ENCODE results near the gene CNTF.

CNTF gene

GRCh38 chr11:58606930-58607714, 15.3 kb upstream of the CNTF start:
- DNase-seq (ENCODE audit: low read depth): no peak

GRCh38 chr11:58608331-58608730, 14.1 kb upstream of the CNTF start:
- no peak for DNase-seq (ENCODE audit: low read depth)

DNA sequence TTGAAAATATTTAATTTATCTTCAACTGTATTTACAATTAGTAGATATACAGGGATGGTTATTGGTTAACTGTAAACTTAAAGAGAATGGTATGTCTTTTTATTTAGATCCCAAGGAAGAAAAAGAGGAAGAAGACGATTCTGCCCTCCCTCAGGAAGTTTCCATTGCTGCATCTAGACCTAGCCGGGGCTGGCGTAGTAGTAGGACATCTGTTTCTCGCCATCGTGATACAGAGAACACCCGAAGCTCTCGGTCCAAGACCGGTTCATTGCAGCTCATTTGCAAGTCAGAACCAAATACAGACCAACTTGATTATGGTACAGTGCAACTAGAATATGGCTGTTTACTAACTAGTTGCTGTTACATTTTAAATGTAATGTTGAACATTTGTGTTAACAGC, 12.7 kb upstream of the CNTF start:
- DNase-seq (ENCODE audit: low read depth): no peak

DNA sequence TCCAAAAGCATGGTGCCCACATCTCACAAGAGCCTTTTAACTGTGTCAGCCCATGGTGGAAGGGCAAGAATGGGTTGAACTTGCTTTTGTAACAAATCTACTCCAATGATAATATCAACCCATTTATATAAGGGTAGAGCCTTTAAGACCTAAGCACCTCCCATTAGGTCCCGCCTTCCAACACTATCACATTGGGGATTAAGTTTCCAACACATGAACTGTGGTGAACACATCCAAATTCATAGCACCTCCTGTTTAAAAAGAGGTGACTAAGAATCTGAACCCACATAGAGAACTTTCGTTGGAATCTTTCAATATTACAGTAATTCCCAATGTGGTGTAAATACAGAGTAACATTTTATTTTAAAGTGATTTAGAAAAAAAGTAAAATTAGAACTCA, 9.2 kb upstream of the CNTF start:
- no peak for DNase-seq (ENCODE audit: low read depth)

GRCh38 chr11:58615559-58615958, 6.9 kb upstream of the CNTF start:
- no peak for DNase-seq (ENCODE audit: low read depth)

DNA sequence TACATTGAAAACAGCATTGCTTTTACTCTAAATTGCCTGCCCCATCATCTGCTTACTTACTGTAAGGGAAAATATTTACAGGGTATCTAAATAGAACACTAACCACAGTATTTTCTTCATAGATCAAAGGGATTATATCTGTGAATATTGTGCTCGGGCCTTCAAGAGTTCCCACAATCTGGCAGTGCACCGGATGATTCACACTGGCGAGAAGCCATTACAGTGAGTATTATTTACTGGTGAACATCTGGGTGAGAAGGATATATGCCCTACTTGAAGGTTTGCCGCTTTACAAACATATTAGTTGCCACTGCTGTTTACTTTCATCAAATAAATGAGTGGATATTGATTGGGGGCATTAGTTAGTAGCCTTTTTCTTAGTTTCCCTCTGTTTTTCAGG, 5.9 kb upstream of the CNTF start:
- peak; percentile 97 for DNase-seq (ENCODE audit: low read depth)

- no peak for DNase-seq (ENCODE audit: low read depth)
Observed at GRCh38 chr11:58617976-58618557, 4.4 kb upstream of the CNTF start.

GRCh38 chr11:58621586-58622262, 741 bp upstream of the CNTF start:
- no peak for DNase-seq (ENCODE audit: low read depth)

DNA sequence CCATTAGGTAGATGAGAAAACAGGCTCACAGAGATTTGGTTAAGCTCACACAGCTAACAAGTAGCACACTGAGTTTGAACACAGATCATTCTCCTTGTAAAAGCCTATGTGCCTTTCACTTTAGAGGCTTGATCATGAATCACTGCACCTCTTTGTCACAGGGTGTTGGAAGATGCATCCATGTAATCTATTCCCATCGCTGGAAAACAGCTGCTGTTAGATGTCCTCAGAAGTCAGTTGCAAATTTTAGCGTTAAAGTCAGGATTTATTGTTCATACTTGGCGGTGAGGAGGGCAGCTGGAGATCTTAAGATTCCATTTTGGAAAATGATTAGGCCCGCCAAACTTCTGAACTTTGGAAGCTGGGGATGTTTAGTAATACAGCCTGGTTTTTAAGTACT, 2.6 kb downstream of the CNTF start:
- no peak for DNase-seq (ENCODE audit: low read depth)

DNA sequence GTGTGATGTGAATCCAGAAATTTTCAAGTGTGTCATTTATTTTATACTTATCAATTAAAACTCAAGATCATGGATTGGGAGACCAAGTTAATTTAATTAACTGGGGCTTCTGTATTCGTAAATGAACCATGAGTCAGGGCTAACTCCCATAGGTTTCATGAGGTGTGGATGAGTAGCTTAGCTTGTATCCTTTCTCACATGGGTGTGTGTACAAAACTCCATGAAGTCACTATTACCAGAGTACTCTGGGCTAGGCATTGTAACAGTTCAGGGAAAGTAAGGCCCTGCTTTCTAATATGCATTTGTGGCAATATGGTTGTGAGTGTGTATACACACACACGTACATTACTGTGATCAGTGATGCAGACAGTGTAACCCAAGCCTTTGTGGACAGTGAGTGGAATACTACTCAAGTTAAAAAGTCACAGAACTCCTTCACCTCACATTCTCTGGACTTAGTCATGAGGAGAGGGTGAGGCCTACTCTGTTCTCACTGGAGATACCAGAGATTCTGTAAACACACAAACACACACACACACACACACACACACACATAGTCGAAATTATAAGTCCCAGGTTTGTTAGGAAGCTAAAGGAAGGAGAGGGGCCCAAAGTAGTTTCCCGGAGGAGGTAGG, 3.5 kb downstream of the CNTF start:
- peak; percentile 67 for DNase-seq (ENCODE audit: low read depth)

- DNase-seq (ENCODE audit: low read depth): peak; percentile 7
Observed at GRCh38 chr11:58626934-58627483, 4.5 kb downstream of the CNTF start.

GRCh38 chr11:58628446-58628845, 6.0 kb downstream of the CNTF start:
- peak; percentile 40 for DNase-seq (ENCODE audit: low read depth)

DNA sequence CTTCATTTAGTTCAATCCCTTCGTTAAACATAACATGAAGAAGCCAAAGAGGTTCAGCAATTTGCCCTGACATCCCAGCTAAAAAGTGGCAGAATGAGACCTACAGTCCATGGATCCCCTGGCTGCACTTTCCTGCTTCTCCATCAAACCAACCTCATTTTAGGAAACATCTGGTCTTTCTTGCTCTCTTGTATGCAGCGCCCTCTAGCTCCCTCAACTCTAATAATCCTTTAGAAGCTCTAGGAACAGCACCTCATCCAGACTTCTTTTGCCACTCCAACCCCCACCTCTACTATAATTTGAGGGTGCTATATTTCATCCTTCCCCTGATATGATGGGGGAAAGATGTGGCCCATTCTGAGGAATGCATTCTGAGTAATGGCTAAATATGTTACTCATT, 7.4 kb downstream of the CNTF start:
- peak; percentile 61 for DNase-seq (ENCODE audit: low read depth)

DNA sequence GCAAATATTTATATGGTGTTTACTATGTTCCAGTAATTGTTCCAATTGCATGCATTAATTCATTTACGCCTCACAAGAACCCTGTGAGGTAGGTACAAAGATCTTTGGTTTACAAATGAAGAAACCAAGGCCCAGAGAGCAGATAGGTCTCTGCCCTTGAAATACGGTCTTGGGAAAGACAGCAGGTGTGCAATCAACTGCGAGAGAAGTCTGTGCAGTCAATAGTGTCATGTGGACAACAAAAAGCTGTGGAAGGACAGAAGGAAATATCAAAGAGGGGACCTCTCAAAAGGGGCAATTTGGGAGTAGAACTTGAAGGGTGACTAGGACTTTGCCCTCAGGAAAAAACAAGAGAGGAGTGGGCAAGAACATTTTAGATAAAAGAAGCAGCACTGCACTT, 8.9 kb downstream of the CNTF start:
- DNase-seq (ENCODE audit: low read depth): no peak

GRCh38 chr11:58632510-58632909, 10.0 kb downstream of the CNTF start:
- DNase-seq (ENCODE audit: low read depth): no peak

DNA sequence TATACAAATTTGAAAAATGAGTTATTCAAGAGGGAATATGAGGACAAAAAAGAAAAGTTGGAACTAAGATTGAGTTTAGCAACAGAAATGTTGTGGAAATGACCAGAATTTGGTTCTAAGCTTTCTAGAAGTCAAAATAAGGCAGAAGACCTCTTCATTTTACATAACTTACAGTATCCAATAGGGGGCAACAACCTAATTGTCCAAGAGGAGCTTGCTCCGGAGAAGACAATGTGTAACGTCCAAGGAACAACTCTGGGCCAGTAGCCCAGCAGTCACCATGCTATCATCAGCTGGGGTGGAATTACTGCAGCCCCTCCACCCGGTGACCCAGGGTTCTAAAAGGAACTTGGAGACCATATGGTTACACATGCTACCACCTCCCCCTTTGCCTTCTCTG, 14.1 kb downstream of the CNTF start:
- DNase-seq (ENCODE audit: low read depth): no peak

GRCh38 chr11:58637371-58637770, 14.9 kb downstream of the CNTF start:
- DNase-seq (ENCODE audit: low read depth): no peak

GRCh38 chr11:58639103-58639502, 16.6 kb downstream of the CNTF start:
- no peak for DNase-seq (ENCODE audit: low read depth)

- DNase-seq (ENCODE audit: low read depth): no peak
Observed at GRCh38 chr11:58639669-58640068, 17.2 kb downstream of the CNTF start.

GRCh38 chr11:58640386-58641023, 18.0 kb downstream of the CNTF start:
- DNase-seq (ENCODE audit: low read depth): no peak

GRCh38 chr11:58641341-58641740, 18.9 kb downstream of the CNTF start:
- DNase-seq (ENCODE audit: low read depth): no peak

All from amniotic epithelial cell (primary cell).